SK-N-DZ (cell line): ENCODE data around the gene PYGM. TPM values are rescaled to one million over a fixed set of nuclear protein-coding genes. Genes with fewer than 3 reads are reported as not detected.

ENCODE experiments used
- DNase-seq: peaks from one replicate; pipeline ENCODE4 v3.0.0-alpha.2; 2015; ENCODE audit warnings: low spot score
- polyA plus RNA-seq, 2 experiments: library from polyadenylated mRNA; depleted of rRNA; stranded (reverse); fragments of >200 nt; gene quantifications; 2 replicates each; pipeline ENCODE4 v1.2.3, GENCODE V29; 2014

The PYGM gene
- 9.8 and 11.6 TPM in 2 replicates for polyA plus RNA-seq (2014; cell fraction: cytosol; rRNA removed)
- 7.5 and 9.4 TPM in 2 replicates for polyA plus RNA-seq (2014; cell fraction: nucleus; rRNA removed)

GRCh38 chr11:64759722-64760719 is at the start of gene PYGM:
Gene PYGM, minus strand, starts transcription at chr11:64759974. Its CDS starts 76 bp downstream, at chr11:64759898.
- DNase-seq, result peak; percentile 86

GRCh38 chr11:64805481-64805880 is 45.7 kb upstream of the PYGM start:
- DNase-seq, result no peak

- DNase-seq, result no peak
Observed at GRCh38 chr11:64804346-64805210, 44.8 kb upstream of the PYGM start.

- DNase-seq, result no peak
Observed at GRCh38 chr11:64803846-64804345, 44.1 kb upstream of the PYGM start.

GRCh38 chr11:64803158-64803845 is 43.5 kb upstream of the PYGM start, which contains the start of gene MAP4K2:
Gene MAP4K2, minus strand, starts transcription at chr11:64803214. Its CDS starts 65 bp downstream, at chr11:64803149.
- DNase-seq, result peak; percentile 84

- no peak for DNase-seq
Observed at GRCh38 chr11:64802370-64803157, 42.8 kb upstream of the PYGM start.

GRCh38 chr11:64801561-64802369 is 42.0 kb upstream of the PYGM start:
- DNase-seq, result no peak

- no peak for DNase-seq
Observed at GRCh38 chr11:64801158-64801464, 41.3 kb upstream of the PYGM start.

- no peak for DNase-seq
Observed at GRCh38 chr11:64800303-64801157, 40.8 kb upstream of the PYGM start.

GRCh38 chr11:64799623-64800302 is 40.0 kb upstream of the PYGM start:
- DNase-seq, result no peak

GRCh38 chr11:64799256-64799622 is 39.5 kb upstream of the PYGM start:
- no peak for DNase-seq

GRCh38 chr11:64796757-64797541 is 37.2 kb upstream of the PYGM start:
- DNase-seq, result no peak

- no peak for DNase-seq
Observed at GRCh38 chr11:64796047-64796756, 36.4 kb upstream of the PYGM start.

- DNase-seq, result no peak
Observed at GRCh38 chr11:64794526-64794925, 34.8 kb upstream of the PYGM start.

GRCh38 chr11:64793271-64794160 is 33.7 kb upstream of the PYGM start:
- no peak for DNase-seq

GRCh38 chr11:64792482-64792881 is 32.7 kb upstream of the PYGM start:
- no peak for DNase-seq
